Mesodermal cell (in vitro differentiated cells): ENCODE data around the gene RNF225.
A peak's percentile ranks its signal among the peaks of the same experiment; 100 is the strongest.
"Not testable (repeated sequence)": the region's sequence is repeated elsewhere in the genome, so short reads cannot be mapped to it uniquely, and the experiment has no call there.

Experiments
- H3K27ac ChIP-seq: 2 replicates; pipeline ENCODE4 v1.7.0; 2013; ENCODE audit warnings: mild to moderate bottlenecking, low read depth, low read length, moderate library complexity; ENCODE audit not compliant: severe bottlenecking
- H3K36me3 ChIP-seq: 2 replicates; pipeline ENCODE4 v1.7.1; 2013; ENCODE audit warnings: mild to moderate bottlenecking, low read length, moderate library complexity; ENCODE audit not compliant: control insufficient read depth, insufficient read depth
- H3K4me1 ChIP-seq: one replicate; pipeline ENCODE4 v1.7.1; 2013; ENCODE audit warnings: mild to moderate bottlenecking, low read length; ENCODE audit not compliant: insufficient read depth, control insufficient read depth, poor library complexity, severe bottlenecking
- H3K4me3 ChIP-seq: 2 replicates; pipeline ENCODE4 v1.7.0; 2013; ENCODE audit warnings: low read length, control low read depth, mild to moderate bottlenecking; ENCODE audit not compliant: insufficient read depth, poor library complexity, severe bottlenecking; ENCODE audit errors: extremely low read depth
- H3K9me3 ChIP-seq: 2 replicates; pipeline ENCODE4 v1.7.1; 2013; ENCODE audit warnings: mild to moderate bottlenecking, low read length, moderate library complexity; ENCODE audit not compliant: control insufficient read depth
- WGBS, 2 experiments: methylation state at CpG; one replicate each; pipeline ENCODE4 v1.1.5; 2013; ENCODE audit warnings: missing lambda C conversion rate in 2 of 2; ENCODE audit not compliant: insufficient coverage in 2 of 2; 5-methylcytosine and 5-hydroxymethylcytosine counted together

Gene RNF225

GRCh38 chr19:58366585-58367430, 28.6 kb upstream of the RNF225 start:
- Histone ChIP-seq H3K9me3 (no peaks in the 10 kb centered on the region), H3K4me3 (no peak overlapping the region), H3K4me1 (no peaks in the 10 kb centered on the region), H3K36me3 (no peaks in the 10 kb centered on the region), H3K27ac (no peak overlapping the region)
- WGBS, 2 experiments, result 90 to 94% methylated on average over 31 to 32 of the region's 32 CpGs

- Histone ChIP-seq H3K4me1 (no peaks in the 10 kb centered on the region), H3K27ac (no peak overlapping the region), H3K36me3 (no peaks in the 10 kb centered on the region), H3K9me3 (no peaks in the 10 kb centered on the region), H3K4me3 (no peak overlapping the region)
- 96 to 98% methylated on average over 92 to 106 of the region's 106 CpGs for WGBS, 2 experiments
Measured at GRCh38 chr19:58367698-58368454, 27.6 kb upstream of the RNF225 start.

DNA sequence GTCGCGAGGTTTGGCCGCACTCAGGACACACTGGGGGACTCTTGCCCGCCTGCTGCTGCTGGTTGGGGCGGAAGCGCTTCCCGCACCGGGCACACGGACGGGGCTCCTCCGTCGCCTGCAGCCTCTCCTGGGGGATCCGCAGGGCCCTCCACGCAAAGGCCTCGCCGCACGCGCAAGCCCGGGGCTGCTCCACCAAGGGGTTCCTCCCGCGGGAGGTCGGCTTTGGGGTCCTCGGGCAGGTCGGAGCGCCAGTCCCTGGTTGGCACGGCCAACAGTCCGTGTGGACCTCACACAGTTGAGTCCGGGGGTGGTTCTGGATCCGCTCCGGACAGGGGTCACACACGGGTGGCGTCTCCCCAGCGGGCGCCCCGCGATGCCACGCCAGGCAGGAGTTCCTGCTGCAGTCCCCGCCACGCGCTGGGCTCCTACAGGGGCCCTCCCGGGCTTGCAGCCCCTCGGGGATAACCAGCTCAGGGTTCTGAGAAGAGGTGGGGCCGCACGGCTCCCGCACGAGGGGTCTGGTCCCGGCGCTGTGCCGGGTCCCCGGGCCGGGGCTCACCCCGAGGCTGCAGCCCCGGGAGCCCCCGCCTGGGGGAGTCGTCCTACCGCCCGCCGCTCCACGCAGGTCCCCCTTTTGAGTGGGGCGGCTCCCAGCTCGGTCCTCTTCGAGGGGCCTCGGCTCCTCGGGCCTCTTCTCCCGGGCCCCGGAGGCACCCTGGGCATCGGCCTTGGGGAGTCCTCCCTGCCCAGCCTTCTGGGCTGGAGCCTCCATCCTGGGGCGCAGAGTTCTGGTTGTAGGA, 26.7 kb upstream of the RNF225 start:
- Histone ChIP-seq H3K27ac (no peak overlapping the region), H3K9me3 (no peaks in the 10 kb centered on the region), H3K36me3 (no peaks in the 10 kb centered on the region), H3K4me3 (no peak overlapping the region), H3K4me1 (no peaks in the 10 kb centered on the region)
- WGBS, 2 experiments, result 94% methylated on average over 48 to 64 of the region's 68 CpGs

DNA sequence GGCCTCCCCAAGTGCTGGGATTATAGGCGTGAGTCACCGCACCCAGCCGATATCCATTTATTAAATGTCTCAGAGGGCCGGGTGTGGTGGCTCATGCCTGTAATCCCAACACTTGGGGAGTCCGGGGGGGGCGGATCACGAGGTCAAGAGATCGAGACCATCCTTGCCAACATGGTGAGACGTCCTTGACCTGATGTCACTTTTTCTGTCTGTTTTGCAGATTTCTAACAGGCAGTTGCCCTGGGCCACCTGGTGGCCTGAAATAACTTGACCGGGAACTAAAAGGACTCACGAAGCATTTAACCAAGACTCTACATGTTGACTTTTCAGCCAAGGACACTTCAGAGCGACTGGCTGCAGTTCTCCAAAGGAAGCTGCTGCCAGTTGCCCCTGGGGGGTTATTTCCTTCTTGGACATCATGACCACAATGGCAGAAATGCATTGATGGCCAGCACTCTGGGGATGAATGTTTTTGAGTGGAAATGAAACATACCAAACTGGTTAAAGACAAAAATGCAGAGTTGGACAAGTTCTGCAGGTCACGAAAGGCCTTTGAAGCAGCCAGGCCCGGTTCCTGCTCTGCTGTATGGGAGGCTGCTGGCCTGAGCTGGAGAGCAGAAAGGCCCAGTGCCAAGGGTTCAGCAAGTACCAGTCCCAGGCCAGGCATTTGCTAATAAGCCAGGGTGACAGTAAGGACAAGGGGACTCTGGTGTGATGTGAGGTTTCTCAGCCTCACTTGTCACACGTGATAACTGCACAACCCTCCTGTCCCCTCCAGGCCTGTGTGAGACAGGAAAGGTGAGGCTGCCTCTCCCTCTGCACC, 22.9 kb upstream of the RNF225 start:
- Histone ChIP-seq H3K4me3 (no peak overlapping the region), H3K9me3 (no peaks in the 10 kb centered on the region), H3K4me1 (no peaks in the 10 kb centered on the region), H3K27ac (no peak overlapping the region), H3K36me3 (no peaks in the 10 kb centered on the region)
- 74 to 82% methylated on average over 14 to 15 of the region's 15 CpGs for WGBS, 2 experiments

DNA sequence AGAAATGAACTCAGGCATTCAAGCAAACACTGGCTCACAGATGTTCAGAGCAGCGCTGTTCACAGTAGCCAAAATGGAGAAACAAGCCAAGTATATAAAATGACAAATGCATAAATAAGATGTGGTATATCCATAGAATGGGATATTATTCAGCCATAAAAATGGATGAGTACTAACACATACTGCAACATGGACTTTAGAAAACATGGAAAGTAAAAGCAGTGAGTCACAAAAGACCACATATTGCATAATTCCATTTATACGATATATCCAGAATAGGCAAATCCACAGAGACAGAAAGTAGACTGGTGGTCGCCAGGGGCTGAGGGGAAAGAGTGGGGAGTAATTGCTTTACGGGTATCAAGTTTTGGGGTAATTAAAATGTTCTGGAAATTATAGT, 21.3 kb upstream of the RNF225 start:
- no peak overlapping the region for H3K4me3 ChIP-seq
- H3K36me3 ChIP-seq, result no peaks in the 10 kb centered on the region
- 90 to 100% methylated on average over 2 of the region's 4 CpGs for WGBS, 2 experiments
- no peaks in the 10 kb centered on the region for H3K9me3 ChIP-seq
- no peak overlapping the region for H3K27ac ChIP-seq
- no peaks in the 10 kb centered on the region for H3K4me1 ChIP-seq

DNA sequence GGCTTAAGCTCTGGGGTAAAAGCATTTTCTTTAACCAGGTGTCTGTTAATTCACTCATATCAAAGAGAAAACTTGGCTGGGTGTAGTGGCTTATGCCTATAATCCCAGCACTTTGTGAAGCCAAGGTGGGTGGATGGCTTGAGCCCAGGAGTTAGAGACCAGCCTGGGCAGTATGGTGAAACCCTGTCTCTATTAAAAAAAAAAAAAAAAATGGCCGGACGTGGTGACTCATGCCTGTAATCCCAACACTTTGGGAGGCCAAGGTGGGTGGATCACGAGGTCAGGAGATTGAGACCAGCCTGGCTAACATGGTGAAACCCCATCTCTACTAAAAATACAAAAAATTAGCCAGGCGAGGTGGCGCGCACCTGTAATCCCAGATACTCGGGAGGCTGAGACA, 18.7 kb upstream of the RNF225 start:
- not testable (repeated sequence) for H3K4me1 ChIP-seq, H3K9me3 ChIP-seq, H3K4me3 ChIP-seq, H3K27ac ChIP-seq, H3K36me3 ChIP-seq
- 98 to 100% methylated on average over 1 to 4 of the region's 7 CpGs for WGBS, 2 experiments

GRCh38 chr19:58379246-58379645, 16.2 kb upstream of the RNF225 start:
- no peaks in the 10 kb centered on the region for H3K36me3 ChIP-seq
- 88 to 94% methylated on average over 6 of the region's 6 CpGs for WGBS, 2 experiments
- H3K27ac ChIP-seq, result no peak overlapping the region
- H3K4me1 ChIP-seq, result no peaks in the 10 kb centered on the region
- no peak overlapping the region for H3K4me3 ChIP-seq
- no peaks in the 10 kb centered on the region for H3K9me3 ChIP-seq

DNA sequence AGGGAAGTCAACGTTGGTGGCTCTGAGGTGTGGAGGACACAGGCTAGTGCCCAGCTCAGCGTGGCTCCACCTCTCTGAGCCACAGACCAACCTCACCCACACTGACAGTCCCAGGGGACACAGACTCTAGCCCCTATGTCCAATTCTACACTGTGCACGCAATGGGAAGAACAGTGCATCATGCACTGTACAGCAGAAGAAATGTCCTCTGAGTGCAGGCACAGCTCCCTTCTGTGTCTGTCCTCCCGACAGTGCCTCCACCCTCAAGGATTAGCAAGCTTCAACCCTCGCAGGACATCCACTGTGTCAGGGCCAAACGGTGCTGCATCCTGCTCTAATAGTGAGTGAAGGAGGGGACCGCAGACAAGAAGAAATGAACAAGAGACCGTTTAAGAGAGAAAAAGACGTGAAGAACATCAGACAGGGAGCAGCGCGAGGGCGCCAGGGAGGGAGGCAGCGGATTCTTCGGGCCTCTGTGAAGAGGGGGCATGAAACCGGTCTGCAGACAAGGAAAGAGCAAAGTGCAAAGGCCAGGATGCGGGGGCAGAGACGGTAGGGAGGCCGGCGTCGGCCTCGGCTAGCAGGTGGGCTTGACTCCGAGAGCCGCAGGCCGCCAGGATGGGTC, 15.3 kb upstream of the RNF225 start:
- 11 to 15% methylated on average over 24 of the region's 24 CpGs for WGBS, 2 experiments
- peak overlapping the region; percentile 64 for H3K4me3 ChIP-seq
- H3K9me3 ChIP-seq, result no peaks in the 10 kb centered on the region
- H3K27ac ChIP-seq, result peak overlapping the region; percentile 75
- H3K4me1 ChIP-seq, result peaks cover 1% of the 10 kb centered on the region
- no peaks in the 10 kb centered on the region for H3K36me3 ChIP-seq

- Histone ChIP-seq H3K4me1 (peaks cover 8% of the 10 kb centered on the region), H3K9me3 (no peaks in the 10 kb centered on the region), H3K36me3 (no peaks in the 10 kb centered on the region), H3K27ac (peak within 1 kb of the TSS; percentile 75), H3K4me3 (peak within 1 kb of the TSS; percentile 64)
- 0% methylated on average over 64 to 65 of the region's 83 CpGs for WGBS, 2 experiments
Measured at GRCh38 chr19:58380662-58381459, 14.6 kb upstream of the RNF225 start, which contains the start of gene ZNF837. TSS of gene ZNF837 (minus strand) at chr19:58381030. CDS start at chr19:58369332, 11,698 bp downstream.
